Measurements from ENCODE around the gene ADAM22.
"Not testable (repeated sequence)": the region's sequence is repeated elsewhere in the genome, so short reads cannot be mapped to it uniquely, and the experiment has no call there.

Gene ADAM22

DNA sequence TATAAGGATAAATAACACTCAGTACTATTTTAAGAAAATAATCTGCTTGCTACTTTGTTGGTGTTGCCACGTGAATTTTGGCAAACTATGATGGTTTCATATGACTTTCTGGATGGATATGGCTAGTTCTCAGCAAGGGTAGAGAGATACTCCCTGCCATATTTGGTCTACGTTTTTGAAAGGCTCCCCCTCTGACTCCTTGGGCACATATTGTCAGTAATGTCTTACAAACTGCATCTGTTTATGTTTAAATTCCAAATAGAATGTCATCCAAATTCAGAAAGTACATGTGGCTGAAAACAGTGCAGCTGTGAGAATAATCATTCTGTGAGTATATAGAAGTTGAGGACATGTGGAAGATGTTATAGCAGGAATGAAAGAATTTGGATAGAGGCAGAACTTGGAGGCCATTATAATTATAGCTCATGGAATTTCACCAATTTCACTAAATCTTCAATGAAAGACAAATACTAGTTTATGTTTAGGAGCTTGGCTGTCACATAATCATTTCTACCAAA lies 178.0 kb downstream of the ADAM22 start:
- DNase-seq, result no peak

DNA sequence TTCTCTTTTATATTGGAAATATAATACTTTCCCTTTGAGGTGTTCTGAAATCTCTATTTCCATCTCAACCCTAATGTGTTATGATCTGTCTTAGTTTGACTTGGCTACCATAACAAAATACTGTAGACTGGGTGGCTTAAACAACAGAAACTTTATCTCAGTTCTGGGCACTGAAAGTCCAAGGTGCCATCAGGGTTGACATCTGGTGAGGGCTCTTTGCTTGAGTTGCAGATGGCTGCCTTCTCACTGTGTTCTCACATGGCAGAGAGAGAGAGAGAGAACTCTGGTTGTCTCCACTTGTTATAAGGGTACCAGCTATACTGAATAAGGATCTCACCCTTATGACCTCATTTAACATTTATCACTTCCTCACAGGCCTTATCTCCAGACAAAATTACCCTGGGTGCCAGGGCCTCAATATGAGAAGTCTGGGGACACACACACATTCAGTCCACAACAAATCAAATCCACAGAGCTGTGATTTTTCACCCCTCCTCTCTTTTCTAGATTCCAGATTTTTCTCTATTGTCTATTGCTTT lies 181.3 kb downstream of the ADAM22 start:
- no peak for DNase-seq

DNA sequence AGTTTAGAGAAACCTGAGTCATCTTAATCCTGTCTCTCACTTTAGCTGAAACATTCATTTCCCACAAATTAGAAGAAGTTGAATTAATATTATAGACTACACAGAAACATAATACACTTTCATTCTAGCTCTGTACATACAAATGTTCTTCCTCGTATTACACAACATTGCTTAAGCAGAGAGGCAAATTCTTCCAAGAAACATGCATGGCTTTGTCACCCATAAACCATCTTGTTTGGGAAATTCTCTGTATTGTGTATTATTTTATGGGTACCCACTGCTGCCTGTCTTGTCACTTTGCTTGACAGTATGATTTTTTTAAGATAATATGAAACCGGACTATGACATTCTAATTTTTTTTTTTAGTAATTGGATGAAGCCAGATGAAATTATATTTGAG lies 181.8 kb downstream of the ADAM22 start:
- DNase-seq, result no peak

DNA sequence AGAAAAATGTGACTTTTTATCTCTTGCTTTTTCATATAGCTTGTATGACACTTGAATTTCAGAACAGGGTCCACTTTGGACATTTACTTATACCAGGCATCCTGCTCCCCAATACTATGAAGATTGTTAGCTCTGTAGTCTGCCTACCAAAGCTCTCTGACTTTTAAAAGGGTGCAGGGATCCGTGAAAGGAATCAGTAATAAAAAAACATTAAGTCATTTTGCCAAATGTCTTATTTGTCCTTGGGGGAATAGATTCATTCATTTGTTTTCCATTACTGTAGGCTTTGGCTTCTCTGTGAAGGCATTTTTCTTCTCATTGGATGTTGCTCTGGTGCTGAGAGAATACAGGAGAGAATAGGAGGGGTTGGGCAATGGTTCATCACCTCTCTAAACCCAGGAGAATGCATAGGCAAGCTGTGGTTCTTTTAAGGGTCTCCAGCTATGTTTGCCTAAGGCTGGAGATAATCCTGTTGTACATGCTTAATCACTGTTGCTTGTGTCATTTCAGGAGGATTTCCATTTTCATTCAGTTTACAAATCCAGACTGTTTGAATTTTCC lies 182.3 kb downstream of the ADAM22 start:
- DNase-seq, result no peak

DNA sequence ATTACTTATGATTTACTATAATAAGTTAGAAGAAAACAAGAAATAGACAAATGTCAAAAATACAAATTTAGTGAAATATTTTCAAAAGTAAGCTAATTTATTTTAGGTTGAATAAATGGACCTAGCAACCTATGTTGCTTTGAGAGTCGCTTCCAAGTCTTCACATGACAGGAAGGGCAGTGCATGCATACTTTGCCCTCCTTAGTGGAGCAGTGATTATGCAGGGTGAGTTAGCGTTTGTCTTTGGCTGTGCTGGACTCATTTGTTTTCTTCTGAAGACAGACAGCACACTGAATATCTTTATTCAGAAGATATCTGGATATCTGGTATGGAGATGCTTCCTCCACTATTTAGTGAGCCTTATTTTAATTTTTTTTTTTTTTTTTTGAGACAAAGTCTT lies 183.3 kb downstream of the ADAM22 start:
- DNase-seq, result no peak

DNA sequence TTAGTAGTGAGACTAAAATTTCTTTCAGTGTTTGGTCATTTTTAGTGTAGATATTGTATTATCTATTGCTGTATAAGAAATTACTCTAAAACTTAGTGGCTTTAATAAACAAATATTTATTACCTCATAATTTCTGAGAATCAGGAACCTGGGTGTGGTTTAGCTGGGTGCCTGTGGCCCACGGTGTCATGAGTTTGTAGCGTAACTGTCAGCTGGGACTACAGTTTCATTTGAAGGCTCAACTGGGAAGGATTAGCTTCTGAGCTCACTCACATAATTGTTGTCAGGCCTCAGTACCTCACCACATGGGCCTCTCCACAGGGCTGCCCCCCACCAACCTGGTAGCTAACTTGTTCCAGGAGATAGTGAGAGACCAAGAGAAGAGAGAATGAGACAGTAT lies 187.3 kb downstream of the ADAM22 start:
- DNase-seq, result no peak

DNA sequence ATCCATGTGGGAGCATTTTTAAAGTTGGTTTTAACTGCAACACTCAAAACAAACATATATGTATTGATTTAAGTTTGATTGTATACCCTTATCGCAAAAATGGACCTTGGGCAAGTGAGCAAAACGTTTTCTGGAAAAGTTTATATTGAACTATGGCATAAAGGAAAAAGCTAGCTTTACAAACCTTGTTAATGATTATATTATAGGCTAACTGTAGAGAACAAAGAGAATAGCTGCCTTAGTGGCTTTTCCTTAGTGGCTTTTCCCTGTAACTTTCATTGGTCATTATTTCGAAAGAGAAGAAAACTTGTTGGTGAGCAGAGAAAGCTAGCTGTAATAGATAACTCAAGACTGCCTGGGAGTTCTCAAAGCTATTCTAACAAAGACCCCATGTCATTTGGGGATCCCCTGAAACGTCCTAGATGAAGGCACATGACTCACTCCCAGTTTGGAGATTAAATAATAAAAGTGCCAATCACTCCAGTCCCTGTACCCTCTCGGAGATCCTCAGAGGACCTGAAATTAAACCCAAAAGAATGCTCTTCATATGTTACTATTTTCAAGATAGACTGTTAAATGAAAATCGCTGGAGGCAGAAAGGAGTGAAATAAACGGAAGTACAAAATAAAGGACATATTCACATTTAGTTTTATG lies 193.7 kb downstream of the ADAM22 start:
- DNase-seq, result no peak

DNA sequence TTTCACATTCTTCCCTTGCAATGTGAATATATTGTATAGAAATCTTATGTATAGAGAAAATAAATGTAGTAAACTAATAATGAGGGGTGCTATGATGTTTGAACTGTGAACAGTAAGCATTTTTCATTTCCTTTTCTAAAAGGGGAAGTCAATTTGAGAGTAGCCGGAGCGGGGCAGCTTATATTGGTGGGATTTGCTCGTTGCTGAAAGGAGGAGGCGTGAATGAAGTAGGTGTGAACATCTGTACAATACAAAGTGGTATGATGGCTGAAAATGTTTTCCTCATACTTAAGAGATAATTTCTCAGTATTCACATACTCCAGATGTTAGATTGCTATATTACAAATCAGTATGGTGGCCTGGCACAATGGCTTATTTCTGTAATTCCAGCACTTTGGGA lies 198.7 kb downstream of the ADAM22 start:
- DNase-seq, result no peak

DNA sequence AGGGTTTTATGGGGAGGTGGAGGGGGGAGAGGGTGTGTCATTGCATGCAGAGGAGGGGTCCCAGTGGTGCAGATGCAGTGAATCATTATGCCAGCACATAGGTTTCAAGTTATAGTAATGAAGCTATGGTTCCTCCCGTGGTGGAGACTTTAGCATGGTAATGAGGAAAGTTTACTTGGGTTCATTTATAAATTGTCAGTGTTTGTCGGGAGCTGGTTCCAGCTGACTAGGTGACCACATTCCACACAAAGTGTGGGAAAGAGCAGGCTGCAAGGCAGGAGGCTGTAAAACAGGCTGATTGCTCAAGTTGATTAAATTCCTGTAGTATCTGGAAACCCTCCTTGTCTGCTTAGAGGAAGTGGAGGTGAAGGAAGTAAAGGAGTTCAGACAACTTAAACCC lies 206.9 kb downstream of the ADAM22 start:
- DNase-seq, result no peak

DNA sequence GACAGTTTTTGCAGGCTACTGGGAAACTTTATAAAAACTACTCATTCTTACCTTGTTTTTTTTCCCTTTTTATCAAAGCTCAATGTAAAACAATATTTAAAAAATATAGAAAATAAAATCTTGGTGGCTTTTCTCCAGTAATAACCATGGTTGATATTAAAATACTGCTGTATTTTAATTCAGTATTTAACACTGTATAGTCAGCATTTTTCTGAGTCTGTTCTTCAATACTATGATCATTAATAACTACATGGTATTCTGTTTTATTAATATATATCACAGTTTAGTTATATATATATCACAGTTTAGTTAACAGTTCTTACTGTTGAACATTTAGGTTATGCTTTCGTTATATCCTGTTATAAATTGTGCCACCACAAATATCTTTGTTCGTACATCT lies 207.4 kb downstream of the ADAM22 start:
- no peak for DNase-seq

DNA sequence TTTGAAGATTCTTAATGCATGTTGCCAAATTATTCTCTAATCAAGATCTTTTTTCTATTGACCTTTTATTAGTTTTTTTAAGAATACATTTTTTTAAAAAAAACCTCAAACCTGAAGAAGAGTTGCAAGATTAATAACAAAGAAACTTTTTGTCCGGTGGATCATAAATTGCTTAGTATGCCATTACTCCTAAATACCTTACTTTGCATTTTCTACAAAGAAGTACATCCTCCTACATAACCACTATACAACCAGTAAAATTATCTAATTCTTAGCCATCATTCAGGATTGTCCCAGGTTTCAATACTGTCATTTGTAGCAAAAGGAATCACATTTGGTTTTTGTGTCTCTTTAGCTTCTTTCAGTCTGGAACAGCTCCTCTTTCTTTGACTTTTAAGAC lies 207.9 kb downstream of the ADAM22 start:
- no peak for DNase-seq

DNA sequence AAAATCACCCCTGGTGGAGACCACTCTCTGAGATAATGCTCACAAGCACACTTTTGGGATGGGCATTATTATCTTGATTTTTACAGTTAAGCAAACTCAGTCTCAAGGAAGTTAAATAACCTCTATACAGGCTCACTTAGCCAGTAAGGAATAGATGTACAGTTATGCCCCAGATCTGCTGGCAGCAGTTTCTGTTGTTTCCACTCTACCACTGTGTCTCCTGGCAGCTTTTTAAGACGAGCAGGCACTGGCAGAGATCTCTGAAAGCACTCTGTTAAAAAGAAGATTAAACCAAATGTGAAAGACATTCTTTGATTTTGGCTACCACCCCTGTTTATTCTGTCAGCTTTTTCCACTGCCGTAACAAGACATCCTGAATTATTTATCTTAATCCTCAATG lies 212.6 kb downstream of the ADAM22 start:
- no peak for DNase-seq

DNA sequence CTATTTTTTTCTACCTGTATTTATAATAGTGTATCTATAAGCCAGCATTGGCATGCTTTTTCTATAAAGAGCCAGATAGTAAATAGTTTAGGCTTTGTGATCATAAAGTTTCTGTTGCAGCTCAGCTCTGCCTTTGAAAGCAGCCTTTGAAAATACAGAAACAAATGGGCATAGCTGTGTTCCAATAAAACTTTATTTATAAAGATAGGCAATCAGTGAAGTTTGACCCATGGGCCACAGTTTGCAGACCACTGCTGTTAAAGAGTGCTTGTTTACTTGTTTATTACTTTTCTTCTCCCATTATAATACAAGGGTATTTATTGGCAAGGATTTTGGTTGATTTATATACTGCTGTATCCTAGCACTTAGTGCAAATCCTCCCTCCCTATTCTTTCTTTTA lies 213.3 kb downstream of the ADAM22 start:
- DNase-seq, result no peak

DNA sequence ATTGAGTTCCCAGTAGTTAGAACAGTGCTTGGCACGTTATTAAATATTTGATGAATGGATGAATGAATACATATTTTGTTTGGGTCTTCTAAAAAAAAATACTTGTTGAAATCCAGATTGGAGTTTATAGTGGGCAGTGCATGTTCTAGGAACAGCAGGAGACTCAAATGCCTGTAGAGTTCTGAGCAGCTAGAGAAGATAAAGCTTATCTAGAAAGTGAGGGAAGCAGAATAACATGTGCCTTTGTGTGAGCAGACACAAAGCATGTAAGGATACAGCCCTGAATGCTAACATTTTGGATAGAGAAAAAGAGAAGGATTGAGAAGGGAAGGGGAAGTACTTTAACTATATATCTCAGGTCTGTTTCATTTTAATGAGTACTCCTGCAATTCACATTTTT lies 213.9 kb downstream of the ADAM22 start:
- no peak for DNase-seq

DNA sequence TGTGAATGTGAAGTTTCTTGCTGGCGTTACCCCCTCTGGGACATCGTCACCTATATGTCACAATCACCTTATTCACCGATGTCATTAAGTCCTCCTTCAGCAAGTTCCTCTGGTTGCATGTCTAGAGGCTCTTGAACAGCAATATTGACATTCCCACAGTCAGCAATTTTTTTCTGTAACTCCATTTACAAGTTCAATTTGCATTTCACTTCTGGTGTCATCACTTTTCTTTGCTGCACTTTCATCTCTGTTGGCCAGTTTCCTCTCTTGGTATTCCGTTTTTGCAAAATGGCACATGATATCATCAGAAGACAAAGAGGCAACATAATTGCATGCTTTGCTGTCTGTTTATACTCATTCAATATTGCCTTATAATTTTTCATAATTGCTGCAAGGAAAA lies 216.0 kb downstream of the ADAM22 start:
- no peak for DNase-seq

DNA sequence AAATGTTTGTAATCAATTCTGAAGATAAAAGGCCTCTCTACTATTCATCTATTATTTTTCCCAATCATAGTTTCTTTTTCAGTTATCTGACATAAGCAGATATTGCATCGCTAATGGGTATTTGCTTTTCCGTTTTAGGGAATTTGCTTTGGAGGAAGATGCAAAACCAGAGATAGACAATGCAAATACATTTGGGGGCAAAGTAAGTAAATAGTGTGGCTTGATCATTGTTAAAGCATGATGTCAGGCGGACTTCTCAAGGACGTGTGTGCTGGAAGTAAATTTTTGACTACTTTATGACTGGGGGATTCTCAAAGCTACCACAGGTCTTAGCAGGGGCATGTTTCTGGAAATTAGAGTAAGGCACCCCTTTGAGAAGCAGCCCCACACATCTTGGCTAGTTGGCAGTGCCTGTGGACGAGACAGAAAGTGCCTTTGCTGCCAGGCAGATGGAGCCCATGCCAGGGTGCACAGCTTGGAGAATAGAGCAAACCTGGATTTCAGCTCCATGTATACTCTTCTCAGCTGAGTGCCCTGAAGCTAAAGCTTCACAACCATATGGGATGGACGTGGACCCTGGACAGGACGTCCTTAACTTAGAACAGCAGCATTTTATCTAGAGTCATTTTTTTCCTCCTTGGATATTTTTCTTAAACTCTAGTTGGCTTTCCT lies 217.2 kb downstream of the ADAM22 start:
- DNase-seq, result no peak

DNA sequence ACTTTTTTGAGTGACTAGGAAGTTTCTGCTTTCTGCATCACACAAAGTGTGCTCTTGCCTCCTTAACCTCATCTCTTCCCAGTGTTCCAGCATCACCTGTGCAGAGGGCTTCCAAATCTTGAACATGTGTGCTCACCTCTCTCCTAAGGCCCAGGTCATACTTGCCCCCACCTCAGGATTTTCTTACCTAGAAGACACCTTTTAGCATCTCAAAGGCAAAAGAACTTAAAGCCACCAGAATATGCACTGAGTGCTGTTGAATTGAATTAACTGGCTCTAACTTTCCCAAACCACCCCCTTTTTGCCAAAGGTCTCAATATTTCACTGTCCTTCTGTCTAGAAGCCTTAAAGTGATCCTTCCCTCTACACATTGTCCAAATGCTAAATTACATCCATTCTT lies 219.3 kb downstream of the ADAM22 start:
- no peak for DNase-seq

DNA sequence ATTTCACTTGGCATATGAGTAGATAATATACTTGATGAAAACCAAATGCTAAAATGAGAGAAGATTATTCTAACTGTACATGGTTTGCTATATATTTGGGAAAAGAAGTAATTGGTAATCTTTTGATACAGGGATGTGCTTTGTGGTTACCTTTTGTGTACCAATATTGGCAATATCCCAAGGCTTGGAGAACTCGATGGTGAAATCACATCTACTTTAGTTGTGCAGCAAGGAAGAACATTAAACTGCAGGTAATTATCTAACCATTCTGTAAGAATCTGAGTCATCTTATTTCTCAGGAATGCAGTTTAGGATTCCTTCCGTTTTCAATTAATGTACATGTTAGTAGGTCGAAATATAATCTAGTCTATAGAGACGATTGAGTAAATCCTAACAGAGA lies 221.7 kb downstream of the ADAM22 start:
- no peak for DNase-seq

DNA sequence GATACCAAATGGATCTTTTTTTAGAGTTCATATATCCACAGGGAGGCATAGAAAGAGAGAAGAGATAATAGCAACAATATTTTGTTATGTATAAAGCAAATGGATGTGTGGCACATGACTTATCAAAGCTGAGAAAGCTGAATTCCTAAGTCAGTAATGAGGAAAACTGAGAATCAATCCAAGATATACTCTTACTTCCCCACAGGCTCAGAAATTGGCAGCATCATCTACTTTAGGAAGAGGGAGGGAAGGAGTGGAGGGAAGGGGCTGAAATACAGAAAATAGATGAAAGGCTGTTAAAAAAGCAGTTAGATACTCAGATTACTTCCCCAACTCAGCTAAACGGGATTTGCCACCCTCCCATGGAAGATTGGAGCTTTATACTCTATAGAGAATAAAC lies 222.3 kb downstream of the ADAM22 start:
- DNase-seq, result no peak

DNA sequence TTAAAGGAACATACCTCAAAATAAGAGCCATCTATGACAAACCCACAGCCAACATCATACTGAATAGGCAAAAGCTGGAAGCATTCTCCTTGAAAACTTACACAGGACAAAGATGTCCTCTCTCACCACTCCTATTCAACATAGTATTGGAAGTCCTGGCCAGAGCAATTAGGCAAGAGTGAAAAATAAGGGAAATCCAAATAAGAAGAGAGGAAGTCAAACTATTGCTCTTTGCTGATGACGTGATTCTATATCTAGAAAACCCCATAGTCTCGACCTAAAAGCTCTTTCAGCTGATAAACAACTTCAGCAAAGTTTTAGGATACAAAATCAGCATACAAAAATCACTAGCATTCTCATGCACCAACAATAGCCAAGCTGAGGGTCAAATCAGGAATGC lies 225.7 kb downstream of the ADAM22 start:
- not testable (repeated sequence) for DNase-seq

DNA sequence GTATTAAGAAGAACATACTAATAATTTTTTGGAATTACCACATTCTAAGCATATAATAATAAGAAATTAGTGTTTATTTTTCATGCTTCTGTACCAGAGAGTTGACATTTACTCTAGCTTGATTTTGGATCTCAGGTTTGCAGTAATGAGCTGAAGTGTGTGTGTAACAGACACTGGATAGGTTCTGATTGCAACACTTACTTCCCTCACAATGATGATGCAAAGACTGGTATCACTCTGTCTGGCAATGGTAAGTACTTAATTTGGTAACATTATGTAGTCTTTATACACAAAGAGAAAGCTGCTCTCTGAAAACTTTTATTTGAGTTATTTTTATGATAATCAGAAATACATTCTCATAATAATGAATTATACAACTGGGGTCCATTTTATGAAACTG lies 231.6 kb downstream of the ADAM22 start:
- no peak for DNase-seq

DNA sequence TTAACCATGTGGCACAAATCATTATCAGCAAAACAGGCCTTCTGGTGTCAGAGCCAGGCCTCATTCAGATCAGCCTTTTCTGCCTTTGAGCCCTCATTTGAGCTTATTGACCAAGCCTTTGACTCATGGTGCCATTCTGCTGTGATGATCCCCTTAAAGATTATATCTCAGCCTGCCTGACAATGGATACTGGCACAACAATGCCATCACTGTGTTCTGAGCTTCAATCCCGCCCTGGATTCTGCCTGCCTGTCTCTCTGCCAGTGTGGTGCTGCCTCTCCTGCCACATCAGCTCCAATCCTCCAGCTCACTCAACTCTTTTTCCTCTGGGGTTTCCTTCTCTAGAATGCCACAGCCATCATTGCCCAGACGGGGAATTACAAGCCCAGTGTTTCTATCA lies 233.2 kb downstream of the ADAM22 start:
- no peak for DNase-seq

DNA sequence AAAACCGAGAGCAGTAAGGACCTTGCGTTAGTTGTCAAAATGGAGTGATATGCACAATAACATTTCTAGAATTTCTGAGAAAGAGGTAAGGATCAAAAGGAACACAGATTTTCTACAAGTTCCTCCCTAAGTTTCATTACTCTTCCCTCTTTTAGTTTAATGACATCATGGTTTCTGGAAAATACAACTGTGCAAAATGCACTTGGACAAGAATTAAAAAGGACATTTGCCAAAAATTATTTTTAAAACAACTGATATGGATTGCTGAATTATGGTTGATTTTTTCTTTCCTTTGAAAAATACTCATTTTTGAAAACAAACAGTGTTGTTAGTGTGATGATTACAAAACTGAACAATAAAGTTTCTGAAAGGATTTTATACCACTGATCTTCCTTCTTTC lies 233.7 kb downstream of the ADAM22 start:
- no peak for DNase-seq

DNA sequence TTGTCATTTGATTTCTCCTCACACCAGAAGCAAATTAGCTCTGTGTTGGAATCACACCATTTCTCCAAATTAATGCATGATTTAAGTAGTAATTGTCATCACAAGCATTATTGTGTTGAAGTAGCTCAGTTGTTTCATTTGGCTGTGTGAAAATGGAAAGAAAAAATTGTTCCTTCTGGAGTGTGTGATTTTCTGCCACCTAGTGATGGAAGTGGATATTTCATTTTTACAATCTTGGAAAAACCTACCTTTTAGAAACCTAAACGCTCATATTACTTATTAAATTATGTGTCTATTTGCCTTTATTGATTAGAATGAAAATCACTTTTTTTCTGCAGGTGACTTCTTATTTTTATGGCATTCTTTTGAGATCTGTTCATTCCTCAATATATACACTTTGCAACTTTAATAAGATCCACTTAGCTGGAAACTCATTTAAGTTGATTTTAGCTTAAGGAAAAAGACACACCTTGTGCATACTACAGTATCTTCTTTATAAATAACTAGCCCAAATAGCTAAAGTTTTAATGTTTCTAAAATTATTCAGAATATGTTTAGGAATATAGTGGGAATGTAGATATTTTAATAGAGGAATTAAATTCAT lies 235.8 kb downstream of the ADAM22 start:
- no peak for DNase-seq
